Liver (tissue), 9 donors: Measurements from ENCODE around the gene JCAD. TPM values are rescaled to one million over a fixed set of nuclear protein-coding genes. Genes with fewer than 3 reads are reported as not detected.

Source experiments
- DNase-seq: peaks from one replicate; pipeline ENCODE4 v3.0.0-alpha.2; 2017; ENCODE audit warnings: low spot score
- H3K27ac ChIP-seq, 2 donors: one replicate each; pipeline ENCODE4 v1.7.0; 2013; ENCODE audit warnings: inconsistent platforms in 2 of 2, low read length in 2 of 2, control low read depth in 1 of 2, low read depth in 1 of 2, mild to moderate bottlenecking in 1 of 2
- H3K27me3 ChIP-seq, 4 donors: one replicate each; pipeline versions ENCODE4 v1.6.1 to v1.7.0; 2013; ENCODE audit warnings: low read length in 3 of 4, inconsistent platforms in 1 of 4, mild to moderate bottlenecking in 1 of 4, moderate library complexity in 1 of 4; ENCODE audit not compliant: control insufficient read depth in 4 of 4, insufficient read depth in 4 of 4
- H3K36me3 ChIP-seq, 4 donors: one replicate each; pipeline versions ENCODE4 v1.6.1 to v1.7.0; 2013; ENCODE audit warnings: low read length in 3 of 4, mild to moderate bottlenecking in 3 of 4, low read depth in 1 of 4, moderate library complexity in 1 of 4; ENCODE audit not compliant: control insufficient read depth in 4 of 4, insufficient read depth in 3 of 4
- H3K4me1 ChIP-seq, 4 donors: one replicate each; pipeline versions ENCODE4 v1.6.1 to v1.7.0; 2013; ENCODE audit warnings: low read length in 3 of 4, mild to moderate bottlenecking in 3 of 4, moderate library complexity in 1 of 4; ENCODE audit not compliant: control insufficient read depth in 4 of 4, insufficient read depth in 4 of 4
- H3K4me3 ChIP-seq, 3 donors: one replicate each; pipeline versions ENCODE4 v1.6.1 to v1.7.0; 2013; ENCODE audit warnings: low read length in 3 of 3, control low read depth in 1 of 3, low read depth in 1 of 3, mild to moderate bottlenecking in 1 of 3
- H3K9ac ChIP-seq, 2 donors: one replicate each; pipeline ENCODE4 v1.7.0; 2013; ENCODE audit warnings: low read length in 2 of 2, mild to moderate bottlenecking in 2 of 2, moderate library complexity in 2 of 2, control low read depth in 1 of 2, low read depth in 1 of 2
- H3K9me3 ChIP-seq, 4 donors: one replicate each; pipeline versions ENCODE4 v1.6.1 to v1.7.0; 2013; ENCODE audit warnings: low read length in 3 of 4; ENCODE audit not compliant: control insufficient read depth in 4 of 4
- ATF3 ChIP-seq: IDR thresholded peaks from 2 replicates; pipeline ENCODE4 v1.6.1; 2016; ENCODE audit warnings: antibody characterized with exemption
- CTCF ChIP-seq: fragments of 150-350 bp; IDR thresholded peaks from 2 replicates; pipeline ENCODE4 v1.5.1; 2017; ENCODE audit warnings: improper control_type of control experiment, low read depth, low read length; ENCODE audit not compliant: missing input control
- EGR1 ChIP-seq, 2 donors: IDR thresholded peaks; 2 replicates each; pipeline ENCODE4 v1.6.1; 2016 to 2018; ENCODE audit warnings: antibody characterized with exemption in 2 of 2, low read depth in 2 of 2
- FOXA1 ChIP-seq: IDR thresholded peaks from 2 replicates; pipeline ENCODE4 v1.6.1; 2016; ENCODE audit warnings: antibody characterized with exemption
- FOXA2 ChIP-seq: IDR thresholded peaks from 2 replicates; pipeline ENCODE4 v1.6.1; 2016; ENCODE audit warnings: antibody characterized with exemption
- GABPA ChIP-seq, 2 donors: IDR thresholded peaks in 1 of 2; conservative IDR thresholded peaks in 1 of 2; 2 replicates each; pipeline ENCODE4 v1.6.1; 2016; ENCODE audit warnings: antibody characterized with exemption in 2 of 2, mild to moderate bottlenecking in 1 of 2, moderate library complexity in 1 of 2
- HNF4A ChIP-seq, 2 donors: conservative IDR thresholded peaks; 2 replicates each; pipeline ENCODE4 v1.6.1; 2016; ENCODE audit warnings: antibody characterized with exemption in 2 of 2, mild to moderate bottlenecking in 2 of 2
- HNF4G ChIP-seq: IDR thresholded peaks from 2 replicates; pipeline ENCODE4 v1.6.1; 2016; ENCODE audit warnings: antibody characterized with exemption
- JUND ChIP-seq, 2 donors: IDR thresholded peaks; 2 replicates each; pipeline ENCODE4 v1.6.1; 2016; ENCODE audit warnings: antibody characterized with exemption in 2 of 2
- MAX ChIP-seq: IDR thresholded peaks from 2 replicates; pipeline ENCODE4 v1.6.1; 2016; ENCODE audit warnings: antibody characterized with exemption
- NR2F2 ChIP-seq: IDR thresholded peaks from 2 replicates; pipeline ENCODE4 v1.6.1; 2016; ENCODE audit warnings: antibody characterized with exemption
- RAD21 ChIP-seq, 2 donors: IDR thresholded peaks; 2 replicates each; pipeline ENCODE4 v1.6.1; 2016; ENCODE audit warnings: antibody characterized with exemption in 2 of 2, mild to moderate bottlenecking in 2 of 2
- REST ChIP-seq: IDR thresholded peaks from 2 replicates; pipeline ENCODE4 v1.6.1; 2016; ENCODE audit warnings: antibody characterized with exemption, mild to moderate bottlenecking
- RXRA ChIP-seq, 2 donors: IDR thresholded peaks; 2 replicates each; pipeline ENCODE4 v1.6.1; 2017 to 2018; ENCODE audit warnings: antibody characterized with exemption in 2 of 2, mild to moderate bottlenecking in 1 of 2
- SP1 ChIP-seq: IDR thresholded peaks from 2 replicates; pipeline ENCODE4 v1.6.1; 2018; ENCODE audit warnings: antibody characterized with exemption, mild to moderate bottlenecking
- TAF1 ChIP-seq: conservative IDR thresholded peaks from 2 replicates; pipeline ENCODE4 v1.6.1; 2016; ENCODE audit warnings: antibody characterized with exemption, mild to moderate bottlenecking
- YY1 ChIP-seq: IDR thresholded peaks from 2 replicates; pipeline ENCODE4 v1.6.1; 2016; ENCODE audit warnings: antibody characterized with exemption, mild to moderate bottlenecking
- ZBTB33 ChIP-seq: IDR thresholded peaks from 2 replicates; pipeline ENCODE4 v1.6.1; 2016; ENCODE audit warnings: antibody characterized with exemption
- WGBS: extraction: QIAGEN DNeasy Blood & Tissue Kit; methylation state at CpG from one replicate; pipeline ENCODE4 v1.1.7; 2013; 5-methylcytosine and 5-hydroxymethylcytosine counted together
- polyA plus RNA-seq, 2 donors: library from polyadenylated mRNA; stranded (reverse) in 1 of 2; unstranded in 1 of 2; fragments of 200-250 nt in 1 of 2; fragments of >200 nt in 1 of 2; fragmentation: Nextera tagmentation in 1 of 2; extraction: Ambion mirVana in 1 of 2; gene quantifications; one replicate each; pipeline versions ENCODE4 v1.2.1 to v1.2.3, GENCODE V29; 2013 to 2015
- total RNA-seq, 2 donors: library from RNA; depleted of rRNA; stranded (reverse); fragments of >200 nt; gene quantifications; one replicate each; pipeline ENCODE4 v1.2.3, GENCODE V29; 2014
- donor health status: healthy.
- donor health status: healthy.
- donor health status: healthy.
- donor health status: healthy.
- donor health status: healthy.

The JCAD gene
- total and polyA plus RNA-seq, 4 donors = 0.77 to 3.2 (median 1.1) TPM

- peaks cover 6 to 20% (median 12%) of the 10 kb centered on the region in 4 donors for H3K4me1 ChIP-seq
- H3K27me3 ChIP-seq = no peaks in the 10 kb centered on the region
- 86% methylated on average over 18 of the region's 18 CpGs for WGBS
- H3K9me3 ChIP-seq = no peaks in the 10 kb centered on the region
- H3K9ac ChIP-seq = no peak overlapping the region
- TF ChIP-seq ZBTB33 = no peak
- no peak for TF ChIP-seq RXRA (IDR thresholded peaks at IDR 0.05)
- TF ChIP-seq RAD21 (IDR thresholded peaks at IDR 0.05) = no peak
- no peak for TF ChIP-seq TAF1
- no peak for TF ChIP-seq REST
- TF ChIP-seq ATF3 = no peak
- no peak for TF ChIP-seq GABPA (IDR thresholded peaks at IDR 0.05 in 1 of 2, conservative IDR thresholded peaks at IDR 0.05 in 1 of 2)
- TF ChIP-seq HNF4A (conservative IDR thresholded peaks at IDR 0.05) = no peak
- no peak for TF ChIP-seq FOXA2
- no peak for TF ChIP-seq YY1
- no peak for TF ChIP-seq MAX
- TF ChIP-seq JUND (IDR thresholded peaks at IDR 0.05) = no peak
- no peak for TF ChIP-seq NR2F2
- TF ChIP-seq FOXA1 = no peak
- no peak for TF ChIP-seq HNF4G
- TF ChIP-seq EGR1 (IDR thresholded peaks at IDR 0.05; ENCODE audit: low read depth in 2 of 2) = no peak
- no peak for TF ChIP-seq CTCF
- TF ChIP-seq SP1 = no peak
- no peak overlapping the region for H3K4me3 ChIP-seq
- no peaks in the 10 kb centered on the region for H3K36me3 ChIP-seq
- DNase-seq = no peak
- no peak overlapping the region for H3K27ac ChIP-seq
Measured at GRCh38 chr10:29993319-29993915, 66.0 kb downstream of the JCAD start.
